ENCODE data around the gene ACTL9.
"Not testable (repeated sequence)": the region's sequence is repeated elsewhere in the genome, so short reads cannot be mapped to it uniquely, and the experiment has no call there.

Gene ACTL9, protein sequence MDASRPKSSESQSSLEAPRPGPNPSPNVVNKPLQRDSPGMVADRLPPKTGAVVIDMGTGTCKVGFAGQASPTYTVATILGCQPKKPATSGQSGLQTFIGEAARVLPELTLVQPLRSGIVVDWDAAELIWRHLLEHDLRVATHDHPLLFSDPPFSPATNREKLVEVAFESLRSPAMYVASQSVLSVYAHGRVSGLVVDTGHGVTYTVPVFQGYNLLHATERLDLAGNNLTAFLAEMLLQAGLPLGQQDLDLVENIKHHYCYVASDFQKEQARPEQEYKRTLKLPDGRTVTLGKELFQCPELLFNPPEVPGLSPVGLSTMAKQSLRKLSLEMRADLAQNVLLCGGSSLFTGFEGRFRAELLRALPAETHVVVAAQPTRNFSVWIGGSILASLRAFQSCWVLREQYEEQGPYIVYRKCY

DNA sequence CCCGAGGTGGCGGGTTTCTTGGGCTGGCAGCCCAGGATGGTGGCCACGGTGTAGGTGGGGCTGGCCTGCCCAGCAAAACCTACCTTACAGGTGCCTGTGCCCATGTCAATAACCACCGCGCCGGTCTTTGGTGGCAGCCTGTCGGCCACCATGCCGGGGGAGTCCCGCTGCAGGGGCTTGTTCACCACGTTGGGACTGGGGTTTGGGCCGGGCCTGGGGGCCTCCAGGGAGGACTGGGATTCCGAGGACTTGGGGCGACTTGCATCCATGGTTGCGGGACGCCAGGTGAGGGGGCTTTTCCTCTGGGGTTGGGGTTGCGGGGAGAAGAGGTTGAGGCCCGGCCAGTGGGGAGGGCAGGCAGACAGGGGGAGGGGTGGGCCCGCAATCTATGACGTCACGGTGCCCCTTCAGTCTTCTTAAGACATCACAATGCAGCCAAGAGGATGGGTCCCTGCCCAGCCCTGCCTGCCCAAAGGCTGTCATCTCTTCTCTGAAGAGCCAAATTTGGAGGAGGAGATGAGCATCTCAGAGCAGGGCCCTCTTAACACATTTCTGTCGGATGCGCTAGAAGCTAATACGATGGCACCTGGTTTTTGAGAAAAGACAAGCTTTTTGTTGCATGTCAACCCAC lies at the start of gene ACTL9:
Gene ACTL9, minus strand, starts transcription at position 363 of the 631 bp plus-strand sequence. Its CDS starts 94 bp downstream, at position 269.
- no peak for DNase-seq

DNA sequence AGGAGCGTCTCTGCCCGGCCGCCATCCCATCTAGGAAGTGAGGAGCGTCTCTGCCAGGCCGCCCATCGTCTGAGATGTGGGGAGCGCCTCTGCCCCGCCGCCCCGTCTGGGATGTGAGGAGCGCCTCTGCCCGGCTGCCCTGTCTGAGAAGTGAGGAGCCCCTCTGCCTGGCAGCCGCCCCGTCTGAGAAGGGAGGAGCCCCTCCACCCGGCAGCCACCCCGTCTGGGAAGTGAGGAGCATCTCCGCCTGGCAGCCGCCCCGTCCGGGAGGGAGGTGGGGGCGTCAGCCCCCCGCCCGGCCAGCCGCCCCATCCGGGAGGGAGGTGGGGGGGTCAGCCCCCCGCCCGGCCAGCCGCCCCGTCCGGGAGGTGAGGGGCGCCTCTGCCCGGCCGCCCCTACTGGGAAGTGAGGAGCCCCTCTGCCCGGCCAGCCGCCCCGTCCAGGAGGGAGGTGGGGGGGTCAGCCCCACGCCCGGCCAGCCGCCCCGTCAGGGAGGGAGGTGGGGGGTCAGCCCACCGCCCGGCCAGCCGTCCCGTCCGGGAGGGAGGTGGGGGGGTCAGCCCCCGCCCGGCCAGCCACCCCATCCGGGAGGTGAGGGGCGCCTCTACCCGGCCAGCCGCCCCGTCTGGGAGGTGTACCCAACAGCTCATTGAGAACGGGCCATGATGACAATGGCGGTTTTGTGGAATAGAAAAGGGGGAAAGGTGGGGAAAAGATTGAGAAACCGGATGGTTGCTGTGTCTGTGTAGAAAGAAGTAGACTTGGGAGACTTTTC lies 40.9 kb upstream of the ACTL9 start:
- DNase-seq = not testable (repeated sequence)

DNA sequence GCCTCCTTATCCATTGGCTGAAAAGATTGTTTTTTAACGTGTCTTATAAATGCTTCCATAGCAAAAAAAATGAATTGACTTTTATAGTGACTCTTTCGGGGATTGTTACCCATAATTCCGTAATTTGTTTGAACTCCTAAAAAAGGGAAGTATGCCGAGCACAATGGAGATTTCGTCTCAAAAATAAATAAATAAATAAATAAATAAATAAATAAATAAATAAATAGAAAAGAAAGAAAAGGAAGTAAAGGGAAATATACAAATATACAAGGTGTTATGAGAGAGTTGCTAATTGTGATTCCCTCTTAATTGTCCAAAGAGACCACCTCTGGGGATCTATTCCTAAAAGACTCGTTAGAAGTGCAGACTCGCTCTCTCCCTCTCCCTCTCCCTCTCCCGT lies 39.8 kb upstream of the ACTL9 start:
- no peak for DNase-seq

DNA sequence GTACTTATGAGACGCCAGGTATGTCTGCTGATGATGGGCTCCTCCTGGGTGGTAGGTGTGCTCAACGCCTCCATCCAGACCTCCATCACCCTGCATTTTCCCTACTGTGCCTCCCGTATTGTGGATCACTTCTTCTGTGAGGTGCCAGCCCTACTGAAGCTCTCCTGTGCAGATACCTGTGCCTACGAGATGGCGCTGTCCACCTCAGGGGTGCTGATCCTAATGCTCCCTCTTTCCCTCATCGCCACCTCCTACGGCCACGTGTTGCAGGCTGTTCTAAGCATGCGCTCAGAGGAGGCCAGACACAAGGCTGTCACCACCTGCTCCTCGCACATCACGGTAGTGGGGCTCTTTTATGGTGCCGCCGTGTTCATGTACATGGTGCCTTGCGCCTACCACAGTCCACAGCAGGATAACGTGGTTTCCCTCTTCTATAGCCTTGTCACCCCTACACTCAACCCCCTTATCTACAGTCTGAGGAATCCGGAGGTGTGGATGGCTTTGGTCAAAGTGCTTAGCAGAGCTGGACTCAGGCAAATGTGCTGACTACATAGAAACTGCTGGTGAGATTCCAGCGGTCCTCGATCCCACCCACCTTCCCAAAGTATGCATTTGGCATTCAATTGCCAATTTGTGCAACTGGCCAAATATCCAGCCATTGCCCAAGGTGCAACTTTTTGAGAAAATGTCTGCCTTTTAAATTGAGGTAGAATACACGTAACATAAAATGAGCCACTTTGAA lies 33.0 kb upstream of the ACTL9 start:
- DNase-seq = peak; percentile 4

DNA sequence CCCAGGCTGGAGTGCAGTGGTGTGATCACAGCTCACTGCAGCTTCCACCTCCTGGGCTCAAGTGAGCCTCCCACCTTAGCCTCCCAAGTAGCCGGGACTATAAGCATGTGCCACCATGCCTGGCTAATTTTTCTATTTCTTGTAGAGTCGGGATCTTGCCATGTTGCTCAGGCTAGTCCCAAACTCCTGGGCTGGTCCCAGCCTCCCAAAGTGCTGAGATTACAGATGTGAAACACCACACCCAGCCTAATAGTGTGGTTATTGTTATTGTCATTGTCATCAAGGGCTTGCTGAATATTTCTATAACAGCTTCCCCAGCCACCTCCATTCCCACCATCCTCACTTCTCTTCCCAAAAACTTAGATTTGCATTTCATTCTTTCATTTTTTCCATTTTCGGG lies 25.7 kb upstream of the ACTL9 start:
- DNase-seq = no peak

DNA sequence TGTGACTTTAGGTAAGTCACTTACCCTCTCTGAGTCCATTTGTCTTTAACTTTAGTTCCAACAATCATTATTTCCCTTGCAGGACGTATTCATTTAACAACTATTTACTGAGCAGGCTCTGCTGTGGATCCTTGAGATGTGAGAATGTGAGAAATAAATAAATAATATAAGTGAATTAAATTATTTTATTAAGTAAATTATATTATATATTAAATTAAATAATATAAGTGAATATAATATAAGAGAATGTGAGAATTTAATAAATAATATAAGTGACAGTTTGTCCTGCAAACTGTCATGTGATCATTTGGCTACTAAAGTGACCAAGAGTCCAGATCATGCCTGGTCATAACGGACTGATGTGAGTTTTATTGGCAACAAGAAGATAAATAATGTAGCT lies 23.4 kb upstream of the ACTL9 start:
- DNase-seq = no peak

DNA sequence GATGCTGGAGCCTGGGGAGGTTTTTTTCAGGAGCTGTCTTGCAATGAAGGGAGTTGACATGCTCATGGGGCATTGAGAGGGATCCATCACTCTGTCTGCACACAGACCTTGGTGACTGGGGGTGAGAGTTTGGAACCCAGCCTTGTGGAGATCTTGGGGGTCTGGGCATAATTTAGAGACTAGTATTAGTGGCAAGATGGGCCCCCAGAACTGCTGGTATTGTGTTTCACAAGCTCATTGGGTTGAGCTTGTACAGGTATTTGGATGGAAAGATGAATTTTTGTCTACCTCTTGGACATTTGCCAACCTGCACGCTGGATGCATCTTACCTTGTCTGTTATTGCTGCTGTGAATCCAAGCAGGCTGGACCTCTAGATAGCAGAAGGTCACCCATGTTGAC lies 22.7 kb upstream of the ACTL9 start, which contains the start of gene OR2Z1:
Gene OR2Z1, plus strand, starts transcription at position 301 of the 400 bp plus-strand sequence. CDS start 9,395 bp downstream, outside the sequence.
- no peak for DNase-seq

DNA sequence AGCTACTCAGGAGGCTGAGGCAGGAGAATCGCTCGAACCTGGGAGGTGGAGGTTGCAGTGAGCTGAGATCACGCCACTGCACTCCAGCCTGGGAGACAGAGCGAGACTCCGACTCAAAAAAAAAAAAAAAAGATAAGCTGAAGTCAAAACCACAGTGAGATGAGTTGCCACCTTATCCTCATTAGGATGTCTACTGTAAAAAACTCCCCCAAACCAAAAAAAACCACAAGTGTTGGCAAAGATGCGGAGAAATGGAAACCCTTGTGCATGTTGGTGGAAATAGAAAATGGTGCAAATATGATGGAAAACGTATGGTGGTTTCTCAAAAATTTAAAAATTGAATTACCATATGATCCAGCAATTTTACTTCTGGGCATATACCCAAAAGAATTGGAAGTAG lies 11.7 kb upstream of the ACTL9 start:
- DNase-seq = not testable (repeated sequence)

DNA sequence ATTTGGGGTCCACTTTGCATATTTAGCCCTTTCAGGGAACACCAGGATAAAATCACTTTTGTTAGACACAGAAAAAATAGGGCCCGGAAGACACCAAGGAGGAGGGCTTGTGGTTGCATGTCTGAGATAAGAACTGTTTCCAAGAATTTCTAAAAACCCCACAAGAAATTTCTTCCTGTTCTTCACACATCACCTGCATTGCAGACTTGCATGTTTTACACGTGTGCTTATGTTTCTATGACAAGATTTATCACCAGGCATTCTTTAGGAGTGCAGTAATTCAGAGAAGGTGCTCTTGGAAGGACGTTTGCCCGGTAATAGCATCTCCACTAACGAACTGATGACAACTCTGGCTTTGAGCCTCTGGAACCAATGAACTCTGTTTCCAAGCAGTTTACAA lies 7.1 kb upstream of the ACTL9 start:
- DNase-seq = no peak

DNA sequence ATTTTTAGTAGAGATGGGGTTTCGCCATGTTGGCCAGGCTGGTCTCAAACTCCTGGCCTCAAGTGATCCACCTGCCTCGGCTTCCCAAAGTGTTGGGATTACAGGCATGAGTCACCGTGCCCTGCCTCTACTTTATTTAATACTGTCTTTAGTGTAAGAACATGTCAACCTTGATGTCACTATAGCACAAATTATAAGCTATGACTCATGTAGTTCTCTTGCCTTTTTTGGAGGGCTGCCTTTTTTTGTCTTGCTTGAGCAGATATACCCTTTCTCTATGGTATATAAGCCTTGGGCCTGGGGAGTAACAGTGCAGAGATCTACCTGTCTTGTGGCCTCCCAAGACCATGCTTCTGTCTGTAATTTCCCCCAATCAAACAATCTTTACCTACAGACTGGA lies 6.7 kb upstream of the ACTL9 start:
- DNase-seq = not testable (repeated sequence)

DNA sequence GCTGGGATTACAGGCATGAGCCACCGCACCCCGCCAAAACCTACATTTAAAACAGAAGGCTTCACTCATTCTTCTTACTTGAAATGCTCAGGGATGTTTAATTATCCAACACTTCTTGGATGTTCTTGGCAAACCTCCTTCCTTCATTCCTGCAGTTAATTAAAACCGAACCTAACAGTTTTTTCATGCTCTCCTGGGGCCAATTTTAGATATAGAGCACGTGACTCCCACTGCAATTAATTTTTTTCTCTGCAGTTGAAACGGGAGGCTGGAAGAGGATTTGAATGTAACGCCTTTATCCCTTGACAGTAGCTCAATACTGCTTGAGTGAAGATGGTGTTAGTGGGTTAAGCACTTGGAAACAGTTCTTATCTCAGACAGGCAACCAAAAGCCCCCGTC lies 4.6 kb upstream of the ACTL9 start:
- DNase-seq = no peak

DNA sequence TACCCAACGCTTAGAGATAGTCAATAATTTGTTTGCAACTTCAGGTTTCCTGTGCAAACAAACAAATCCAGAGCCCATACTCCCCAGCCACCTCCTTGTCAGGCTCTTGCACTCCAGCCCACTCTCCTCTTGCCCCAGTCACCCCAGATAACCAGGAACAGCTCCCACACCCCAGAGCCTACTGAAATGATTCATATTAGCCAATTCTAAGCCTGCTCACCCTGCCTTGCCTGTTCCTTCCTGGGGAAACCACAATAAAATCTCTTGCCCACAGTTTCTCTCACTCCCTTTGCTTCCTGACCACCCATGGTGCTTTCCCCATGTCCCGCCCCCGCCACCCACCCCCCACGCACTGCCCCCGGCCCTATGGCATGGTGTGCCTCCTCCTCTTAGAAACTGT lies 3.8 kb upstream of the ACTL9 start:
- DNase-seq = peak; percentile 57

DNA sequence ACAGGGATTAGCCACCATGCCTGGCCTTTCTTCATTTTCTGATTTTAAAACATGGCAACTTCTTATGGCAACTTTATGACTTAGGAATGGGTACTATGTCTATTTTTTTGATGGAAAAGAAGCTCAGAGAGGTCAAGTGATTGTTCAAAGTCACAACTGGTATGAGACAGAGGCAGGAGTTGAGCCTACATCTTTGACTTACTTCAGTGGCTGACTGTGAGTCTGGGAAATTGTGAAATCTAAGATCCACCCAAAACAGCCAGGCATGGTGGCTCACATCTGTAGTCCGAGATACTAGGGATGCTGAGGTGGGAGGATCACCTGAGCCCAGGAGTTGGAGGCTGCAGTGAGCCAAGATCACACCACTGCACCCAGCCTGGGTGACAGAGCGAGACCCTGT lies 2.4 kb upstream of the ACTL9 start:
- no peak for DNase-seq

DNA sequence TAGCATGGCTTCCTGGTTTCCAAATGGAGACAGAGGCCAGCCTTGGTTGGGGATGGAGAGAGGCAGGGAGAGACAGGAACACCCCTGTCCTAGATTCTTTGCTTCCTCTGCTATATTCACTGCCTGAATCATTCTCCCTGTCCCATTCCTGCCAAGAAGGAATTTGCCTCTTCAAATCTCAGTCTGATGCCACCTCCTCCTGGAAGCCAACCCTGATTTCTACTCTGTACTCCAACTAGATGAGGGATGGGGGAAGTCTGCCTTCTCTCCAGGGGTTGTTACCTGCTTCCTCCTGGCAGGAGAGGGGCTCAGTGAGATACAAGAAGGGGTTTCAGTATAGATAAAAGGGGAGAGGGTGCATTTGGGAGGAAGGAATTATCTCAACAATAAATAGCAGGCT lies 1.3 kb upstream of the ACTL9 start:
- DNase-seq = no peak

DNA sequence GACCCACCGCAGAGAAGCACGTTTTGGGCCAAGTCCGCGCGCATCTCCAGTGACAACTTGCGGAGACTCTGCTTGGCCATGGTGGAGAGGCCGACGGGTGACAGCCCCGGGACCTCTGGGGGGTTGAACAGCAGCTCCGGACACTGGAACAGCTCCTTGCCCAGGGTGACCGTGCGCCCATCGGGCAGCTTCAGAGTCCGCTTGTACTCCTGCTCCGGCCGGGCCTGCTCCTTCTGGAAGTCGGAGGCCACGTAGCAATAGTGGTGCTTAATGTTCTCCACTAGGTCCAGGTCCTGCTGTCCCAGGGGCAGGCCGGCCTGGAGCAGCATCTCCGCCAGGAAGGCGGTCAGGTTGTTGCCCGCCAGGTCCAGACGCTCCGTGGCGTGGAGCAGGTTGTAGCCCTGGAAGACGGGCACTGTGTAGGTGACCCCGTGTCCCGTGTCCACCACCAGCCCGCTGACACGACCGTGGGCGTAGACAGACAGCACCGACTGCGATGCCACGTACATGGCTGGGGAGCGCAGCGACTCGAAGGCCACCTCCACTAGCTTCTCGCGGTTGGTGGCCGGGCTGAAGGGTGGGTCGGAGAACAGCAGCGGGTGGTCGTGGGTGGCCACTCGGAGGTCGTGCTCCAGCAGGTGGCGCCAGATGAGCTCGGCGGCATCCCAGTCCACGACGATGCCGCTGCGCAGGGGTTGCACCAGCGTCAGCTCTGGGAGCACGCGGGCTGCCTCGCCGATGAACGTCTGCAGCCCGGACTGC lies 743 bp downstream of the ACTL9 start:
- DNase-seq = peak; percentile 30

DNA sequence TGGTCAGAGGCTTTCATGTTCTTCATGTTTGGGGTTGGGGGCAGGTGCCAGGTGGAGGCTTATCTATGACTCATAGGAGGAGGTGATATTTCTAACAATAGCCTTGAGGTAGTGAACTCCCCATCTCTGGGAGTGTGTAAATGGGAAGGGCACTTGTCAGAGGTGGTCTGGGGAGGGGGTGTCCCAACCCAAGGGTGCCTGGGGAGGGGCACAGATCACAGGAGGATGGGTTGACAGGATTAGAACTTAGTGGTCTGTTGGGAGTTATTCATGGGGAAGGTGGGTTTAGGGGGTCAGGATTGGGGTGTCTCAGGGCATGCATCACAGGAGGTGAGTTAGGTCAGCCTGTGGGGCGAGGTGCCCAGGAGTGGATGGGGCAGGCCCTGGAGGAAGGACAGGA lies 1.6 kb downstream of the ACTL9 start:
- DNase-seq = no peak

DNA sequence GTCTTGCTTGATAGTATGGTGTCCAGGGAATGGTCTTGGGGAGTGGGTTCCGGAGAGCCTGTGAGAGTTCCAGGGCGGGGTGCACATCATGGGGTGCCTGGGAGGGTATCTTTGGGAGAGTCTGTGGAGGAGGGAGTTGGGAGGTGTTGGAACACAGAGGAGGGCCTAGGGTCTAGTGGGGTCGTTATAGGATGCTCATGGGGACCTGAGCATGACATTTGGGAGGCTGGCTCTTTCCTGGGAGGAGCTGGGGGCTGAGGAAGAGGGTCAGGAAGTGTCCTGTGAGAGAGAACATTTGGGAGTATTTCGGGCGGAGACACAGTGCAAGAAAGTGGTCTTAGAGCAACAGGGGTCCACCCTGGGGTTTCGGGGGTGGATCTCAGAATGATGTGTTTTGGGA lies 2.7 kb downstream of the ACTL9 start:
- DNase-seq = no peak

DNA sequence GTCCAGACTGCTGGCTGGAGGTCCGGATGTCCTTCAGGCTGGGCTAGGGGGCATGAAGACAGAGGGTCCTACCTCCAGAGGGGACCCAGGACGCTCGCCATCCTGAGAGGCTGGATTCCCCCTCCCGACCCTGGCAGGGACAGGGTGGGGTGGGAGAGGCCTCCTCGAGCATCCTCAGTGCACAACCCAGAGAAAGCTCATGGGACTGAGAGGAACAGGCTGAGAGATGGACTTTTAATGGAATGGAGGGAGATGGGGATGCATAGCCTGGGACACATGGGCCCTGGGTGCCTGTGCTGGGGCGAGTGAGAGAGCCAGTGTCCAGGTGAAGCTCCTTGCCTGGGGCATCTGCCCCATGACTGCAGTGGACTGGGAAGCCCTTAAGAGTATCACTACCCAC lies 3.1 kb downstream of the ACTL9 start:
- DNase-seq = no peak

DNA sequence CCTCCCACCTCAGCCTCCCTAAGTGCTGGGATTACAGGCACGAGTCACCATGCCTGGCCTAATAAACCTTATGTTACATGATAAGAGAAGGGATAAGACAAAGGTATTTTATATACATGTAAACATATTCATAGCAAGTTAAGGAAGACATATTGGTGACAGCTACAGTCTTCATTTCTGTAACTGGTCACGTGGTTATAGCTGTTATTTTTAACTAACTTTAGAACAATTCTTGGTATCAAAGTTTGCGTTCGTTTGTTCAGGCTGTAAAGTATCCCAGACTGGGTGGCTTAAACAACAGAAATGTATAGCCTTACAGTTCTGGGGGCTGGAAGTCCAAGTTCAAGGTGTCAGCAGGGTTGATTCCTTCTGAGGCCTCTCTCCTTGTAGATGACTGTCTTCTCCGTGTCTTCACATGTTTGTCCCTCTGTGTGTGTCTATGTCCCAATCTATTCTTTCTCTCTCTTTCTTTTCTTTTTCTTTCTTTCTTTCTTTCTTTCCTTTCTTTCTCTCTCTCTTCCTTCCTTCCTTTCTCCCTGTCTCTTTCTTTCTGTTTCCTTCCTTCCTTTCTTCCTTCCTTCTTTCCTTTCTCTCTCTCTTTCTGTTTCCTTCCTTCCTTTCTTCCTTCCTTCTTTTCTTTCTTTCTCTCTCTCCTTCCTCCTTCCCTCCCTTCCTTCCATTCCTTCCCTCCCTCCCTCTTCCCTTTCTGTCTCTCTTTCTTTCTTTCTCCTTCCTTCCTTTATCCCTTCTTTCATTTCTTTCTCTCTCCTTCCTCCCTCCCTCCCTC lies 7.6 kb downstream of the ACTL9 start:
- DNase-seq = no peak

DNA sequence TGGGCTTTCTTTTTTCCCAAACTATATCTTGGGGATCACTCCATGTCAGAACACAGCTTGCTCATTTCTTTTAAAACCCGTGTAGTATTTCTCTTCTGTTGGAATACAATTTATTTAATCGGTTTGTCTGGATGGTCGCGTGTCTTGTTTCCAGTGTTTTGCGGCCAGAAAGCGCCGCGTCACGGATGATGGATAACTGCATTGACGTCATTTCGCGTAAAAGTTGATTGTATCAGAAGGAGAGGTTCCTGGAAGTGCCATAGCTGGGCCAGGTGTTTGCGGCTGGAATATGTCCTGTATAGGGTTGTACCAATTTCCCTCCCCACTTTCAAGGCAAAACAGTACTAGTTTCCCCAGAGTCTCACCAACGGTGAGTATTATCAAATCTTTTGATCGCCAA lies 9.7 kb downstream of the ACTL9 start:
- no peak for DNase-seq

DNA sequence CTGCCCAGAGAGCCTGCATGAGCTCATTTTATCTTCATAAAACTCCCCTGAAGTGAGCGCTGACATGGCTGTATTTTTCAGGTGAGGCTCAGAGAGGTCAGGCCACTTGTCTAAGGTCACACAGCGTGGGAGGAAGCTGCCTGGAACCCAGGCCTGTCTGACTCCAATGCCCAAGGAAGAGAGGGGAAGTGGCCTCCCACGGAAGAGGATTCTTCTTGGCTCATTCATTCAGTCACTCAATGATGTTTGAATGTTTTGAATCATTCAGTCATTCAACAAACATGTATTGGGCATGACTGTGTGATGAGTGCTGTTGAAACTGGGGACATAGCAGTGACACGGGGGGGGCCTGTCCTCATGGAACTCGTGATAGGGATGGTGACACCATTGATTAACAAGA lies 12.0 kb downstream of the ACTL9 start:
- DNase-seq = no peak

Data from stimulated activated CD4-positive, alpha-beta T cell treated with anti-CD3 and anti-CD28 coated beads, Interleukin-15, amount 100 ng/mL, for 24 hours (primary cell).